OCI-LY1 (cell line): ENCODE measurements around the gene RCAN2.

Experiments
- H2AFZ ChIP-seq: fragments of 200-600 bp; sonication (generic), shearing (Covaris generic); 2 replicates; pipeline ENCODE4 v1.6.0; 2014; ENCODE audit warnings: antibody characterized with exemption, mild to moderate bottlenecking, low read length
- H3F3A ChIP-seq: fragments of 200-600 bp; sonication (generic), shearing (Covaris generic); 2 replicates; pipeline ENCODE4 v1.6.0; 2014; ENCODE audit warnings: mild to moderate bottlenecking, antibody characterized with exemption, low read length, moderate library complexity; ENCODE audit not compliant: insufficient read depth
- H3K27ac ChIP-seq: fragments of 200-600 bp; sonication (generic); 2 replicates; pipeline ENCODE4 v1.5.1; 2014; ENCODE audit warnings: low read length, mixed run types, mild to moderate bottlenecking, low read depth; ENCODE audit not compliant: poor library complexity, severe bottlenecking
- H3K27me3 ChIP-seq: fragments of 200-600 bp; sonication (generic); 2 replicates; pipeline ENCODE4 v1.6.0; 2014; ENCODE audit warnings: antibody characterized with exemption, mild to moderate bottlenecking, low read length, moderate library complexity; ENCODE audit not compliant: insufficient read depth
- H3K36me3 ChIP-seq: fragments of 200-600 bp; sonication (generic); 2 replicates; pipeline ENCODE4 v1.6.1; 2014; ENCODE audit warnings: mild to moderate bottlenecking, antibody characterized with exemption, low read length, moderate library complexity, mixed read lengths; ENCODE audit not compliant: insufficient read depth
- H3K4me1 ChIP-seq: fragments of 200-600 bp; sonication (generic); 2 replicates; pipeline ENCODE4 v1.5.1; 2014; ENCODE audit warnings: mild to moderate bottlenecking, low read length, moderate library complexity; ENCODE audit not compliant: insufficient read depth, severe bottlenecking
- H3K4me2 ChIP-seq: fragments of 200-600 bp; sonication (generic), shearing (Covaris generic); 2 replicates; pipeline ENCODE4 v1.6.1; 2014; ENCODE audit warnings: low read length
- H3K4me3 ChIP-seq: fragments of 200-600 bp; sonication (generic); 2 replicates; pipeline ENCODE4 v1.5.1; 2014; ENCODE audit warnings: low read length, low read depth, mild to moderate bottlenecking, mixed read lengths; ENCODE audit not compliant: poor library complexity, severe bottlenecking
- H3K79me2 ChIP-seq: fragments of 200-600 bp; shearing (Covaris generic); 2 replicates; pipeline ENCODE4 v1.6.1; 2016; ENCODE audit warnings: mixed run types, low read length, mixed read lengths; ENCODE audit not compliant: insufficient read depth
- H3K9ac ChIP-seq: fragments of 200-600 bp; sonication (generic), shearing (Covaris generic); 2 replicates; pipeline ENCODE4 v1.6.1; 2014; ENCODE audit warnings: mild to moderate bottlenecking, low read length, mixed read lengths
- H3K9me2 ChIP-seq: fragments of 200-600 bp; sonication (generic), shearing (Covaris generic); 2 replicates; pipeline ENCODE4 v1.6.1; 2014; ENCODE audit warnings: low read depth, mild to moderate bottlenecking, low read length, mixed read lengths
- H3K9me3 ChIP-seq: fragments of 200-600 bp; shearing (Covaris generic); 2 replicates; pipeline ENCODE4 v1.6.1; 2014; ENCODE audit warnings: low read length, mixed read lengths
- H4K20me1 ChIP-seq: fragments of 200-600 bp; sonication (generic), shearing (Covaris generic); 2 replicates; pipeline ENCODE4 v1.6.0; 2016; ENCODE audit warnings: mild to moderate bottlenecking, low read length; ENCODE audit not compliant: insufficient read depth
- EZH2 ChIP-seq: fragments of 200-600 bp; sonication (generic), shearing (Covaris generic); IDR thresholded peaks from 2 replicates; pipeline ENCODE4 v1.8.0; 2017; ENCODE audit warnings: borderline replicate concordance, mixed run types, mild to moderate bottlenecking, antibody characterized with exemption, low read length, moderate library complexity, mixed read lengths
- TF ChIP-seq, protein P1 (sequence below): fragments of 200-600 bp; sonication (generic), shearing (Covaris generic); IDR thresholded peaks from 2 replicates; pipeline ENCODE4 v1.5.1; 2017; ENCODE audit warnings: mild to moderate bottlenecking, antibody characterized with exemption, low read length, moderate library complexity, mixed read lengths

The RCAN2 gene

DNA sequence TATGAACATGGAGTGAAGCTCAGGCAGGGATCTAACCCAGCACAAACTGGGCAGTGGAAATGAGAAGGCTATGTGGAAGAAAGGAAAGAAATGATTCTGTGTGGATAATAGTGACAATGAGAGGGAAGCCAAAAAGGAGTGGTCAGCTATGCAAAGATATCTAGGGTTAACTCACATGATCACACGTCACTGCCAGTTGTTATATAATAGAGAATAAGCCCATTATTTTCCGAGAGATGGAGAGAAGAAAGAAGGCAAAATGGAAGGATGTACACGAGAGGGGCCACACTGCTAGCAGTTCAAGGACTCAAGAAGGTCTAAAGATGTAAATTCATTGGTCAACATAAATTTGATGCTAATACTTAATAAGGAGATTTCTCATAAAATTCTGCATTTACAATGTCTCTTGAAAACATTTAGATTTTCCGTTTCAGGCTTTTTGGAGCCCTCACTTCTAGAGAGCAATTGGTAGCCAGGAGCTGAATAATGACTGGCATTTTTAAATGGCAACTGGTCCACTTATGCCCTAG is 18.8 kb upstream of the RCAN2 start:
- Histone ChIP-seq H4K20me1 (no peaks in the 10 kb centered on the region), H3K27me3 (no peaks in the 10 kb centered on the region), H3K36me3 (no peaks in the 10 kb centered on the region), H3K9ac (no peak overlapping the region), H3K4me1 (no peaks in the 10 kb centered on the region), H3F3A (no peaks in the 10 kb centered on the region), H3K4me2 (no peak overlapping the region), H3K27ac (no peak overlapping the region), H3K4me3 (no peak overlapping the region), H2AFZ (no peak overlapping the region), H3K9me2 (no peaks in the 10 kb centered on the region), H3K9me3 (no peaks in the 10 kb centered on the region), H3K79me2 (no peaks in the 10 kb centered on the region)
- TF ChIP-seq, protein P1, sequence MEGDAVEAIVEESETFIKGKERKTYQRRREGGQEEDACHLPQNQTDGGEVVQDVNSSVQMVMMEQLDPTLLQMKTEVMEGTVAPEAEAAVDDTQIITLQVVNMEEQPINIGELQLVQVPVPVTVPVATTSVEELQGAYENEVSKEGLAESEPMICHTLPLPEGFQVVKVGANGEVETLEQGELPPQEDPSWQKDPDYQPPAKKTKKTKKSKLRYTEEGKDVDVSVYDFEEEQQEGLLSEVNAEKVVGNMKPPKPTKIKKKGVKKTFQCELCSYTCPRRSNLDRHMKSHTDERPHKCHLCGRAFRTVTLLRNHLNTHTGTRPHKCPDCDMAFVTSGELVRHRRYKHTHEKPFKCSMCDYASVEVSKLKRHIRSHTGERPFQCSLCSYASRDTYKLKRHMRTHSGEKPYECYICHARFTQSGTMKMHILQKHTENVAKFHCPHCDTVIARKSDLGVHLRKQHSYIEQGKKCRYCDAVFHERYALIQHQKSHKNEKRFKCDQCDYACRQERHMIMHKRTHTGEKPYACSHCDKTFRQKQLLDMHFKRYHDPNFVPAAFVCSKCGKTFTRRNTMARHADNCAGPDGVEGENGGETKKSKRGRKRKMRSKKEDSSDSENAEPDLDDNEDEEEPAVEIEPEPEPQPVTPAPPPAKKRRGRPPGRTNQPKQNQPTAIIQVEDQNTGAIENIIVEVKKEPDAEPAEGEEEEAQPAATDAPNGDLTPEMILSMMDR, result no peak
- TF ChIP-seq EZH2, result no peak

- H3K36me3 ChIP-seq, result no peaks in the 10 kb centered on the region
- H3K9me2 ChIP-seq, result no peaks in the 10 kb centered on the region
- no peak overlapping the region for H2AFZ ChIP-seq
- H3K4me2 ChIP-seq, result no peak overlapping the region
- TF ChIP-seq, protein P1, result no peak
- no peak for TF ChIP-seq EZH2
- no peaks in the 10 kb centered on the region for H3K79me2 ChIP-seq
- H3K9me3 ChIP-seq, result no peaks in the 10 kb centered on the region
- no peaks in the 10 kb centered on the region for H3K27me3 ChIP-seq
- H3K4me3 ChIP-seq, result no peak overlapping the region
- H3K27ac ChIP-seq, result no peak overlapping the region
- no peaks in the 10 kb centered on the region for H3F3A ChIP-seq
- H3K4me1 ChIP-seq, result no peaks in the 10 kb centered on the region
- no peaks in the 10 kb centered on the region for H4K20me1 ChIP-seq
- no peak overlapping the region for H3K9ac ChIP-seq
These were observed 17.8 kb upstream of the RCAN2 start for GRCh38 chr6:46509063-46509462.

DNA sequence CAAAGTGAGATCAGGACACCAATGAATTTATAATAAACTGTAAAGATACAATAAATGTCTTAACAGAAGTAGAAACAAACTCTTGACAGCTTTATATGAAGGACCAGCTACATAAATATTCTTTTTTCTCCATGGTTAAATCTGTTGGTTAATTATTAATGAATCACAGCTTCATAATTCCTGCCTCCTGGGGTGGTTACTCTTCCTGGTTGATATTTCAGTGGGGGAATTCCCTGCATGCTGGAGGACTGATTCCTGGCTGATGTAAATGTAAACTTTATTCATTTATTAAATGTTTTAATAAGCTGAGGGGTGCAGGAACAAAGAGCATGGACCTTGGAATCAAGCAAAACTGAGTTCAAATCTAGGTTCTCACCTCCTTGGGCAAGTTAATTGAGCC is 16.2 kb upstream of the RCAN2 start:
- Histone ChIP-seq H3K4me3 (no peak overlapping the region), H3K36me3 (no peaks in the 10 kb centered on the region), H3F3A (no peaks in the 10 kb centered on the region), H3K9me2 (no peaks in the 10 kb centered on the region), H3K9ac (no peak overlapping the region), H2AFZ (no peak overlapping the region), H3K27me3 (no peaks in the 10 kb centered on the region), H3K4me1 (no peaks in the 10 kb centered on the region), H3K9me3 (no peaks in the 10 kb centered on the region), H4K20me1 (no peaks in the 10 kb centered on the region), H3K79me2 (no peaks in the 10 kb centered on the region), H3K27ac (no peak overlapping the region), H3K4me2 (no peak overlapping the region)
- TF ChIP-seq EZH2, result no peak
